OCI-LY3 (cell line): ENCODE data around the gene PALD1.

Experiments used
- H2AFZ ChIP-seq: fragments of 200-600, 300-600 bp; shearing (Covaris generic); 2 replicates; pipeline ENCODE4 v1.6.0; 2014; ENCODE audit warnings: antibody characterized with exemption, low read depth, low read length
- H3K27ac ChIP-seq: fragments of 200-600, 300-600 bp; sonication (generic); 2 replicates; pipeline ENCODE4 v1.5.1; 2014; ENCODE audit warnings: mild to moderate bottlenecking, low read length, moderate library complexity, mixed read lengths
- H3K27me3 ChIP-seq: fragments of 200-600, 300-600 bp; sonication (generic); 2 replicates; pipeline ENCODE4 v1.6.1; 2014; ENCODE audit warnings: low read depth, low read length, mixed read lengths
- H3K36me3 ChIP-seq: fragments of 200-600, 300-600 bp; sonication (generic); replicated peaks from 2 replicates; pipeline ENCODE3; 2014; ENCODE audit warnings: low read depth, low read length, mixed read lengths
- H3K4me1 ChIP-seq: fragments of 300-600, 200-600 bp; sonication (generic); 2 replicates; pipeline ENCODE4 v1.6.1; 2014; ENCODE audit warnings: low read length, mixed read lengths
- H3K4me2 ChIP-seq: fragments of 200-600, 300-600 bp; sonication (generic); 2 replicates; pipeline ENCODE4 v1.6.1; 2014; ENCODE audit warnings: low read length, mixed read lengths
- H3K4me3 ChIP-seq: fragments of 300-600, 200-600 bp; sonication (generic); 2 replicates; pipeline ENCODE4 v1.5.1; 2014; ENCODE audit warnings: antibody characterized with exemption, mild to moderate bottlenecking, low read length, moderate library complexity
- H3K79me2 ChIP-seq: fragments of 300-600, 200-600 bp; shearing (Covaris generic); 2 replicates; pipeline ENCODE4 v1.6.1; 2014; ENCODE audit warnings: mild to moderate bottlenecking, low read length, mixed read lengths
- H3K9ac ChIP-seq: fragments of 300-600, 200-600 bp; shearing (Covaris generic); 2 replicates; pipeline ENCODE4 v1.6.0; 2014; ENCODE audit warnings: mild to moderate bottlenecking, low read length, moderate library complexity
- H3K9me3 ChIP-seq: fragments of 200-600, 300-600 bp; shearing (Covaris generic); 2 replicates; pipeline ENCODE4 v1.6.1; 2014; ENCODE audit warnings: low read length, mixed read lengths; ENCODE audit not compliant: insufficient read depth
- H4K20me1 ChIP-seq: fragments of 200-600, 300-600 bp; sonication (generic); 2 replicates; pipeline ENCODE4 v1.6.1; 2016; ENCODE audit warnings: low read length, mixed read lengths; ENCODE audit not compliant: insufficient read depth
- CTCF ChIP-seq: fragments of 200-600, 300-600 bp; sonication (generic); IDR thresholded peaks from 2 replicates; pipeline ENCODE4 v1.5.1; 2014; ENCODE audit warnings: antibody characterized with exemption, low read length, low read depth
- EZH2phosphoT487 ChIP-seq: fragments of 200-600 bp; shearing (Covaris generic); IDR thresholded peaks from 2 replicates; pipeline ENCODE4 v1.6.1; 2018; ENCODE audit warnings: antibody characterized with exemption, mixed run types, low read depth

Gene PALD1

DNA sequence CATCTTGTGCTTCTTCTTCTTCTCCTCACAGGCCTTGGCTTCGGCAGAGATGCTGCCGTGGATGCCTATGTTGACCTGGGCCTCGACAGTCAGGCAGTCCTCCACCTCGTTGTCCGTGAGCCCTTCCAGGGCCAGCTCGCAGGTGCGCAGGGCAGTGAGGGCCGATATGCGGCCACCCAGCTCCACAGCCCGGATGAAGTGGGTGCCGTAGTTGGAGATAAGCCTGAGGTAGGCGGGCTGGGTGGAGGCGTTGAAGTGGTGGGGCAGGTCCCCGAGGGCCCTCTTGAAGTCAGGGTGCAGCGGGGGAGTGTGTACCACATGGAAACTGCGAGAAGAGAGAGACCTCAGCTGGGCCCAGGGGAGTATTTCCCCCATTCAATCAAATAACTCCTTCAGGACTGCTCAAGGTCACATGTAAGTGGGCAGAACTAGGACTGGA, 120.3 kb downstream of the PALD1 start:
- H3K9ac ChIP-seq, result no peak overlapping the region
- H3K79me2 ChIP-seq, result no peaks in the 10 kb centered on the region
- no peak overlapping the region for H3K27ac ChIP-seq
- no peaks in the 10 kb centered on the region for H4K20me1 ChIP-seq
- TF ChIP-seq CTCF (no peak), EZH2phosphoT487 (no peak)
- H3K9me3 ChIP-seq, result no peaks in the 10 kb centered on the region
- no peaks in the 10 kb centered on the region for H3K36me3 ChIP-seq
- no peak overlapping the region for H2AFZ ChIP-seq
- no peaks in the 10 kb centered on the region for H3K27me3 ChIP-seq
- no peak overlapping the region for H3K4me3 ChIP-seq
- no peak overlapping the region for H3K4me2 ChIP-seq
- H3K4me1 ChIP-seq, result no peaks in the 10 kb centered on the region

DNA sequence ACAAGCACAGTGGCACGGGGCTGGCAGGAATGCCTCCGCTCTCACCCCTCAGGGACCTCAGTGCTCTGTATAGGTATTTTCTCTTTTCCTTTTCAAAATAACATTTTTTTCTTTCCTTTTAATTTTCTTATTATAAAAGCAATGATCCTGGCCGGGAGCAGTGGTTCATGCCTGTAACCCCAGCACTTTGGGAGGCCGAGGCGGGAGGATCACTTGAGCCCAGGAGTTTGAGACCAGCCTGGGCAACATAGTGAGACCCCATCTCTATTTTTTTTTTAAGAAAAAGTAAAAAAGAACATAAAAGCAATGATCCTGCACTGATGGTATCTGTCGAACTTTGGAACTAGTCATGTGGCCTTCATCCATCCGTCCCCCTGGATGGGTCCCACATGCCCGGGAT, 120.8 kb downstream of the PALD1 start:
- H3K9ac ChIP-seq, result no peak overlapping the region
- no peaks in the 10 kb centered on the region for H3K79me2 ChIP-seq
- H3K4me3 ChIP-seq, result no peak overlapping the region
- H3K4me1 ChIP-seq, result no peaks in the 10 kb centered on the region
- no peaks in the 10 kb centered on the region for H3K36me3 ChIP-seq
- no peaks in the 10 kb centered on the region for H4K20me1 ChIP-seq
- no peaks in the 10 kb centered on the region for H3K27me3 ChIP-seq
- no peaks in the 10 kb centered on the region for H3K9me3 ChIP-seq
- TF ChIP-seq CTCF (no peak), EZH2phosphoT487 (no peak)
- H3K4me2 ChIP-seq, result no peak overlapping the region
- no peak overlapping the region for H2AFZ ChIP-seq
- no peak overlapping the region for H3K27ac ChIP-seq

DNA sequence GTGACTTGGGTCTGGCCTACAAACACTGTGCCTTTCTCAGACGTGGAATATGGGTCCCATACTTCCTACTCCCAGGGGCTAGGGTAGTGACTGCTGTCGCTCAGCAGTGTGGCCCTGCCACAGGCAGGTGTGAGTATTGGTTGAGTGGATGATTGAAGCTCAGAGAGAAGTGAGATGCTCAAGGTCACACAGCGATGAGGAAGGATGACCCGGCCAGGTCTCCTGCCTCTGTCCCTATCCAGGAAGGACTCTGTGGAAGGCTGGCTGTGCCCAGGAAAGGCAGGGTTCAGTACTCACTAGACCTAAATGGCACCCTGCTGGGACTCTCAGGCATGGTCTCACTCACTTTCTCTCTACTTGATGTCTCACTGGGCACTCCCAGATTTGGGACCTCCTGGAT, 121.2 kb downstream of the PALD1 start:
- Histone ChIP-seq H3K9ac (no peak overlapping the region), H2AFZ (no peak overlapping the region), H3K4me3 (no peak overlapping the region), H3K4me1 (no peaks in the 10 kb centered on the region), H4K20me1 (no peaks in the 10 kb centered on the region), H3K36me3 (no peaks in the 10 kb centered on the region), H3K79me2 (no peaks in the 10 kb centered on the region), H3K9me3 (no peaks in the 10 kb centered on the region), H3K27me3 (no peaks in the 10 kb centered on the region), H3K4me2 (no peak overlapping the region), H3K27ac (no peak overlapping the region)
- TF ChIP-seq CTCF, result no peak
- no peak for TF ChIP-seq EZH2phosphoT487

GRCh38 chr10:70600512-70601395, 122.2 kb downstream of the PALD1 start:
- no peak overlapping the region for H3K9ac ChIP-seq
- no peaks in the 10 kb centered on the region for H4K20me1 ChIP-seq
- H3K27me3 ChIP-seq, result no peaks in the 10 kb centered on the region
- H3K27ac ChIP-seq, result no peak overlapping the region
- no peak overlapping the region for H3K4me2 ChIP-seq
- no peaks in the 10 kb centered on the region for H3K36me3 ChIP-seq
- no peaks in the 10 kb centered on the region for H3K9me3 ChIP-seq
- H3K4me3 ChIP-seq, result no peak overlapping the region
- TF ChIP-seq EZH2phosphoT487, result no peak
- no peak for TF ChIP-seq CTCF
- H3K4me1 ChIP-seq, result no peaks in the 10 kb centered on the region
- H2AFZ ChIP-seq, result no peak overlapping the region
- no peaks in the 10 kb centered on the region for H3K79me2 ChIP-seq
